ENCODE measurements around the gene OPN1SW. TPM values are rescaled to one million over a fixed set of nuclear protein-coding genes. Genes with fewer than 3 reads are reported as not detected.

Gene OPN1SW, protein sequence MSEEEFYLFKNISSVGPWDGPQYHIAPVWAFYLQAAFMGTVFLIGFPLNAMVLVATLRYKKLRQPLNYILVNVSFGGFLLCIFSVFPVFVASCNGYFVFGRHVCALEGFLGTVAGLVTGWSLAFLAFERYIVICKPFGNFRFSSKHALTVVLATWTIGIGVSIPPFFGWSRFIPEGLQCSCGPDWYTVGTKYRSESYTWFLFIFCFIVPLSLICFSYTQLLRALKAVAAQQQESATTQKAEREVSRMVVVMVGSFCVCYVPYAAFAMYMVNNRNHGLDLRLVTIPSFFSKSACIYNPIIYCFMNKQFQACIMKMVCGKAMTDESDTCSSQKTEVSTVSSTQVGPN
- not detected in 2 replicates for total RNA-seq (2014; rRNA removed; shearing (Covaris generic))
- 2.2 and 2.6 TPM in 2 replicates for polyA plus RNA-seq (2016; fragmentation: Nextera tagmentation; extraction: Ambion mirVana)

DNA sequence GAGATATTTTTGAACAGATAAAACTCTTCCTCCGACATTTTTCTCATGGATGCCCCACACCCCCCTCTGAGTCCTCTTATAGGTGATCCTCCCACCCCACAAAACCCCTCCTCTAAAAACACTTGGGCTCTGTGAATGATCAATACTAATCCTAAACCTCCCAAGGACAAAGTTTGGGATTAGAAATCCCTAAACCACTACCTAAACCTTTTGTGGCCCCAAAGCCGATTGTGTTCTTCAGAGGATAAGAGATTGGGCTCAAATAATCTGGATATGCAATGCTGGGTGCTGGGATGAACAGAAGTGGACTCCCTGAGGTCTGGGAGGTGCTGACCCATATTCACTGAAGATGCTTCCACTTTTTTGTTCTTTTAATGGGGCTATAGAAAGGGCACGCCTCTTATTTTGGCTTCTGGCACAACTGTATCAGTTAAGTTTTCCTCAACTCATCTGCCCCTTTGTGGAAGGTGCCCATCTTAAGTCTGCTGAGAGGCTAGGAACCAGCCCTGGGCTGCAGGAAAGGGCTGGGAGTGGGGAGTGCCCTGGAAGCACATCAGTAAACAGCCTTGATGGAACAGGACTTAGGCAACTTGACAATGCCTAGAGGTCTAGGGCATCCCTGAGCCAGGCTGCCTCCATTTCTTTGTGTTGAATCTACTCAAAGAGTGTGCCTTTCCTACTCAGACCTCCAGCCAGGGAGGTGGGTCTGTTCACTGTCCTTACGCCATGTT is at the start of gene OPN1SW:
Gene OPN1SW, minus strand, starts transcription at position 51 of the 731 bp plus-strand sequence. Its CDS starts 13 bp downstream, at position 38.
- Histone ChIP-seq H3K9me2 (ENCODE audit: insufficient read depth) (no peaks in the 10 kb centered on the region), H3K4me1 (ENCODE audit: insufficient read depth) (peaks cover 4% of the 10 kb centered on the region), H3K4me2 (ENCODE audit: unreplicated experiment) (no peak within 1 kb of the TSS), H3K27ac (no peak within 1 kb of the TSS), H3F3A (ENCODE audit: insufficient read depth) (peaks cover 81% of the 10 kb centered on the region), H3K4me3 (no peak within 1 kb of the TSS), H3K9ac (no peak within 1 kb of the TSS), H3K36me3 (ENCODE audit: low read depth) (peaks cover 42% of the 10 kb centered on the region), H4K20me1 (ENCODE audit: insufficient read depth) (peaks cover 7% of the 10 kb centered on the region), H3K9me3 (ENCODE audit: low read depth) (peaks cover 9% of the 10 kb centered on the region), H2AFZ (no peak within 1 kb of the TSS), H3K27me3 (replicated peaks; ENCODE audit: insufficient read depth) (no peaks in the 10 kb centered on the region), H3K79me2 (ENCODE audit: insufficient read depth) (peaks cover 11% of the 10 kb centered on the region)
- WGBS, 2 experiments (ENCODE audit: low coverage in 1 of 2, low lambda C conversion rate in 2 of 2, missing lambda C conversion rate in 2 of 2): 96 to 98% methylated on average over 4 of the region's 4 CpGs
- no peak for DNase-seq
- in situ Hi-C loops (cut with MboI): no loop called here
- TF ChIP-seq EZH2phosphoT487 (IDR thresholded peaks at IDR 0.05; ENCODE audit: insufficient read depth, low read depth): no peak
- no peak for TF ChIP-seq EZH2 (IDR thresholded peaks at IDR 0.05; ENCODE audit: insufficient read depth, poor library complexity, severe bottlenecking)

DNA sequence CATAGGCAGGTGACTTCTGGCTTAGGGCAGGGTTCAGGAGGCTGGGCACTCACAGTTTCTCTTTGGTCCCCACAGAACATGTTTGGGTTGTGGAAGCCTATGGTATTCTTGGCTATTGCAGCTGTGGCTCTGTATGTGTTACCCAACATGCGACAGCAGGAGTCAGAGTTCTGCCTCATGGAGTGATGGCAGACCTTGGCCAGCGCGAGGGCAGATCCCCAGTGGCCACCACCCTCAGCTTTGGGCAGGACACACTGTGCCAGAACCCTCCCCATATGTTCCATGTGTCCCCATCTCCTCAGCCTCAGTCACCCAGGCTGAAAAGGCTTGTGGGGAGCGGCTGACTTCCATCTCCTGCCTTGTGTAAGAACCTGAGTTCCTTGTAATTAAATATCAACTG is 46.1 kb upstream of the OPN1SW start:
- no peak for TF ChIP-seq EZH2phosphoT487 (IDR thresholded peaks at IDR 0.05; ENCODE audit: insufficient read depth, low read depth)
- no peak for TF ChIP-seq EZH2 (IDR thresholded peaks at IDR 0.05; ENCODE audit: insufficient read depth, poor library complexity, severe bottlenecking)
- no peaks in the 10 kb centered on the region for H3K36me3 ChIP-seq (ENCODE audit: low read depth)
- no peak overlapping the region for H3K27ac ChIP-seq
- H3K4me1 ChIP-seq (ENCODE audit: insufficient read depth): no peaks in the 10 kb centered on the region
- H3K4me2 ChIP-seq (ENCODE audit: unreplicated experiment): no peak overlapping the region
- no peaks in the 10 kb centered on the region for H4K20me1 ChIP-seq (ENCODE audit: insufficient read depth)
- 94 to 98% methylated on average over 4 of the region's 4 CpGs for WGBS, 2 experiments (ENCODE audit: low coverage in 1 of 2, low lambda C conversion rate in 2 of 2, missing lambda C conversion rate in 2 of 2)
- H3K4me3 ChIP-seq: no peak overlapping the region
- no peaks in the 10 kb centered on the region; the same call in 1 of the 2 replicates for H3K27me3 ChIP-seq (replicated peaks; ENCODE audit: insufficient read depth)
- no peaks in the 10 kb centered on the region for H3K9me3 ChIP-seq (ENCODE audit: low read depth)
- no peak for DNase-seq
- H3K9ac ChIP-seq: no peak overlapping the region
- no peak overlapping the region for H2AFZ ChIP-seq
- no peaks in the 10 kb centered on the region for H3K9me2 ChIP-seq (ENCODE audit: insufficient read depth)
- H3F3A ChIP-seq (ENCODE audit: insufficient read depth): no peaks in the 10 kb centered on the region
- in situ Hi-C loops (cut with MboI): no loop called here
- H3K79me2 ChIP-seq (ENCODE audit: insufficient read depth): no peaks in the 10 kb centered on the region

DNA sequence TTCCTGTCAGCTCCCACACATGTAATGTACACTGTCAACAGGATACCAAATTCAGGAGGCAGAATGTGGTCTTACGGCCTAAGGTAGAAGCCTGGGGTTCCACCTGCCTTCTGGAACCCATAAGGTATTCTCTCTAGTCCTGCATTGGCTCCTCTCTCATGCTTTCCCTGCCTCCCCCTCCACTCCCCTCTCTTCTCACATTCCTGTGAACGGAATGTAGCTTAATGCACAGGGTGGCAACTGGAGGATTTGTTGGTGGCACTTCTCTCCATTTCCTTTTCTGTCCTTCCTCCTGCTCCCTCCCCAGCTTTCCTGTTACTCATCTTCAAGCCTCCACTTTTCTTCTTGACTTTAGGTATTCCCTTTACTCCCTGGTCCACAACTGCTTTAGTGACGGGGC is 43.1 kb upstream of the OPN1SW start:
- no peak overlapping the region for H3K4me3 ChIP-seq
- peaks cover 4% of the 10 kb centered on the region; the same call in 1 of the 2 replicates for H3K27me3 ChIP-seq (replicated peaks; ENCODE audit: insufficient read depth)
- no peak for TF ChIP-seq EZH2phosphoT487 (IDR thresholded peaks at IDR 0.05; ENCODE audit: insufficient read depth, low read depth)
- no peak for TF ChIP-seq EZH2 (IDR thresholded peaks at IDR 0.05; ENCODE audit: insufficient read depth, poor library complexity, severe bottlenecking)
- no peaks in the 10 kb centered on the region for H4K20me1 ChIP-seq (ENCODE audit: insufficient read depth)
- H3K9ac ChIP-seq: no peak overlapping the region
- H3K9me3 ChIP-seq (ENCODE audit: low read depth): no peaks in the 10 kb centered on the region
- DNase-seq: no peak
- in situ Hi-C loops (cut with MboI): no loop called here
- H3K27ac ChIP-seq: no peak overlapping the region
- H3F3A ChIP-seq (ENCODE audit: insufficient read depth): no peaks in the 10 kb centered on the region
- H3K36me3 ChIP-seq (ENCODE audit: low read depth): no peaks in the 10 kb centered on the region
- no peaks in the 10 kb centered on the region for H3K4me1 ChIP-seq (ENCODE audit: insufficient read depth)
- H3K79me2 ChIP-seq (ENCODE audit: insufficient read depth): no peaks in the 10 kb centered on the region
- H3K4me2 ChIP-seq (ENCODE audit: unreplicated experiment): no peak overlapping the region
- 92 to 98% methylated on average over 3 of the region's 3 CpGs for WGBS, 2 experiments (ENCODE audit: low coverage in 1 of 2, low lambda C conversion rate in 2 of 2, missing lambda C conversion rate in 2 of 2)
- H3K9me2 ChIP-seq (ENCODE audit: insufficient read depth): no peaks in the 10 kb centered on the region
- no peak overlapping the region for H2AFZ ChIP-seq

DNA sequence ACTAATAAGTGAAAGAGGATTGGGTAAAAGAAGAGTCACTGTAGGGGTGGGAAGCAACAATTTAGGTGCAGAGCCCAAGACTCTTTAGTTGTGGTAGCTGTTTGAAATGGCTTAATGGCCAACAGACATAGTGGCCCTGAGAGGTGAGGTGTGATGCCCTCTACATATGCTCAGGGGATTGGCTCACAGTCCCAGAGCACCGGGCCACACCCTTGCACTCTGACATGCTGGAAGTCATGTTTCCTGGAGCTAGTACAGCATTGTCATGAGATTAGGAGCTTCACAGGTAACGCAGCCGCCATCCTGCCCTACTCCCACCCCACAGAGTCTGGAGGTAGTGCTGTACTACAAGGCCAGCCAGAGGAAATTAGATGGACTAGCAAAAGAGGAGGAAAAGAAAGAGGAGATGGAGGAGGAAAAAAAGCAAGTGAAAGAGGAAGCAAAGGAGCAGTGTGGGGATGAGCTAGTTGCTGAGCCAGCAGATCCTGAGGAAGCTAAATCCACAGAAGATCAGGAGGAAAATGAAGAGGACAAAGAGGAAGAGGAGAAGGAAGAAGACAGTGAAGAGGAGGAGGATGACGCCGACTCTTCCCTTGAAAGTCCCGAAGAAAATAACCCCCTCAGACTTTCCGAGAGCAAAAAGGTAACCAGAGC is 39.8 kb upstream of the OPN1SW start:
- WGBS, 2 experiments (ENCODE audit: low coverage in 1 of 2, low lambda C conversion rate in 2 of 2, missing lambda C conversion rate in 2 of 2): 99% methylated on average over 7 of the region's 7 CpGs
- TF ChIP-seq EZH2phosphoT487 (IDR thresholded peaks at IDR 0.05; ENCODE audit: insufficient read depth, low read depth) (no peak), EZH2 (IDR thresholded peaks at IDR 0.05; ENCODE audit: insufficient read depth, poor library complexity, severe bottlenecking) (no peak)
- H3K27me3 ChIP-seq (replicated peaks; ENCODE audit: insufficient read depth): peaks cover 4% of the 10 kb centered on the region; the same call in 1 of the 2 replicates

More for the DNA sequence above, 39.8 kb upstream of the OPN1SW start:
- no peaks in the 10 kb centered on the region for H3K9me2 ChIP-seq (ENCODE audit: insufficient read depth)
- H3F3A ChIP-seq (ENCODE audit: insufficient read depth): no peaks in the 10 kb centered on the region
- H3K9ac ChIP-seq: no peak overlapping the region
- H3K4me3 ChIP-seq: no peak overlapping the region
- H3K4me1 ChIP-seq (ENCODE audit: insufficient read depth): peaks cover 6% of the 10 kb centered on the region
- in situ Hi-C loops (cut with MboI): no loop called here
- H3K36me3 ChIP-seq (ENCODE audit: low read depth): no peaks in the 10 kb centered on the region
- no peak overlapping the region for H3K4me2 ChIP-seq (ENCODE audit: unreplicated experiment)
- H3K79me2 ChIP-seq (ENCODE audit: insufficient read depth): no peaks in the 10 kb centered on the region
- no peak overlapping the region for H2AFZ ChIP-seq
- no peaks in the 10 kb centered on the region for H3K9me3 ChIP-seq (ENCODE audit: low read depth)
- DNase-seq: no peak
- no peaks in the 10 kb centered on the region for H4K20me1 ChIP-seq (ENCODE audit: insufficient read depth)
- no peak overlapping the region for H3K27ac ChIP-seq

All from GM23248 (cell line).